PC-9 (cell line): Measurements from ENCODE around the gene RYR3.

Experiments
- EZH2 ChIP-seq: fragments of 200-600 bp; sonication (generic); IDR thresholded peaks from 2 replicates; pipeline ENCODE4 v1.8.0; 2017; ENCODE audit warnings: antibody characterized with exemption, low read depth
- TF ChIP-seq, protein P1 (sequence below): fragments of 200-600 bp; sonication (generic); conservative IDR thresholded peaks from 2 replicates; pipeline ENCODE4 v1.6.1; 2017; ENCODE audit warnings: mixed run types, antibody characterized with exemption, mild to moderate bottlenecking, moderate library complexity

- TF ChIP-seq, protein P1, sequence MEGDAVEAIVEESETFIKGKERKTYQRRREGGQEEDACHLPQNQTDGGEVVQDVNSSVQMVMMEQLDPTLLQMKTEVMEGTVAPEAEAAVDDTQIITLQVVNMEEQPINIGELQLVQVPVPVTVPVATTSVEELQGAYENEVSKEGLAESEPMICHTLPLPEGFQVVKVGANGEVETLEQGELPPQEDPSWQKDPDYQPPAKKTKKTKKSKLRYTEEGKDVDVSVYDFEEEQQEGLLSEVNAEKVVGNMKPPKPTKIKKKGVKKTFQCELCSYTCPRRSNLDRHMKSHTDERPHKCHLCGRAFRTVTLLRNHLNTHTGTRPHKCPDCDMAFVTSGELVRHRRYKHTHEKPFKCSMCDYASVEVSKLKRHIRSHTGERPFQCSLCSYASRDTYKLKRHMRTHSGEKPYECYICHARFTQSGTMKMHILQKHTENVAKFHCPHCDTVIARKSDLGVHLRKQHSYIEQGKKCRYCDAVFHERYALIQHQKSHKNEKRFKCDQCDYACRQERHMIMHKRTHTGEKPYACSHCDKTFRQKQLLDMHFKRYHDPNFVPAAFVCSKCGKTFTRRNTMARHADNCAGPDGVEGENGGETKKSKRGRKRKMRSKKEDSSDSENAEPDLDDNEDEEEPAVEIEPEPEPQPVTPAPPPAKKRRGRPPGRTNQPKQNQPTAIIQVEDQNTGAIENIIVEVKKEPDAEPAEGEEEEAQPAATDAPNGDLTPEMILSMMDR = no peak
- TF ChIP-seq EZH2 = no peak
These were observed 205.8 kb downstream of the RYR3 start for GRCh38 chr15:33516563-33516962.
